Pancreas (tissue), 10 donors: ENCODE results near the gene TNFRSF14. TPM values are rescaled to one million over a fixed set of nuclear protein-coding genes. Genes with fewer than 3 reads are reported as not detected.

Experiments
- ATAC-seq, 4 donors: fragments of 200-7000 bp; cut with Tn5 transposase; one replicate each; pipeline versions ENCODE4 v1.8.0 to v1.9.1; 2020; ENCODE audit warnings: mild to moderate bottlenecking in 4 of 4, moderate library complexity in 4 of 4
- DNase-seq, 6 donors: peaks; one replicate each; pipeline ENCODE4 v3.0.0-alpha.2; 2020
- FAIRE-seq: peaks from 2 replicates; lab custom pipeline; 2012; peaks lifted over from hg19 to GRCh38; lab: Jason Lieb, UNC
- H3K27ac ChIP-seq, 4 donors: fragments of 200-600 bp; sonication (generic); 1 replicate in 3 of 4; 2 replicates in 1 of 4; pipeline versions ENCODE4 v1.5.0 to v1.8.0; 2020
- H3K27me3 ChIP-seq, 4 donors: fragments of 200-600 bp; one replicate each; pipeline ENCODE4 v1.8.0; 2021
- H3K36me3 ChIP-seq, 3 donors: fragments of 200-600 bp; sonication (generic) in 1 of 3; one replicate each; pipeline versions ENCODE4 v1.5.0 to v1.8.0; 2020 to 2021
- H3K4me1 ChIP-seq, 3 donors: fragments of 200-600 bp; one replicate each; pipeline ENCODE4 v1.8.0; 2021
- H3K4me3 ChIP-seq, 4 donors: fragments of 200-600 bp; sonication (generic) in 2 of 4; one replicate each; pipeline versions ENCODE4 v1.5.0 to v1.8.0; 2020 to 2021
- H3K9me3 ChIP-seq, 4 donors: fragments of 200-600 bp; one replicate each; pipeline ENCODE4 v1.8.0; 2021
- WGBS, 2 donors: extraction: QIAGEN DNeasy Blood & Tissue Kit; methylation state at CpG; one replicate each; pipeline ENCODE4 v1.1.7; 2013; 5-methylcytosine and 5-hydroxymethylcytosine counted together
- intact Hi-C, 3 donors: fragments of 100-400 bp; cut with DNase I; formaldehyde crosslinking; loops; one replicate each; pipeline versions ENCODE4 v1.11.1 to v1.14.2; 2022
- polyA plus RNA-seq, 2 donors: library from polyadenylated mRNA; stranded (reverse); fragments of 200-250 nt; gene quantifications; one replicate each; pipeline ENCODE4 v1.2.3, GENCODE V29; 2013
- total RNA-seq, 6 donors: library from RNA; stranded (reverse); fragmentation: NEBNext Ultra II Directional in 4 of 6; extraction: Animal tissue kit (Norgen Biotek cat#: 25700) in 4 of 6; gene quantifications; one replicate each; pipeline versions ENCODE4 v1.2.1 to v1.2.4, GENCODE V29; 2021 to 2023
- TF ChIP-seq, protein P1 (sequence below), 4 donors: fragments of 200-600 bp; sonication (generic) in 3 of 4; IDR thresholded peaks; one replicate each; pipeline versions ENCODE4 v1.5.0 to v1.8.0; 2021; ENCODE audit warnings: antibody characterized with exemption in 4 of 4
- donor health status: healthy with polysubstance abuse.
- donor health status: DM: no; HTN: no; CAD: no; lungs with moderate emphysema.
- donor health status: DM: no; HTN: no; CAD: no.
- donor health status: control.
- donor health status: control.
- donor health status: Bipolar disorder and iron deficiency.
- donor health status: DM: yes; HTN: yes; CAD: no.
- donor health status: DM: no; HTN: no; CAD: no.
- donor health status: DM: no; HTN: no; CAD: no.
- donor health status: DM: yes; HTN: yes; CAD: no.

TNFRSF14 gene
- total and polyA plus RNA-seq, 8 donors: 10.3 to 124 (median 24.9) TPM

DNA sequence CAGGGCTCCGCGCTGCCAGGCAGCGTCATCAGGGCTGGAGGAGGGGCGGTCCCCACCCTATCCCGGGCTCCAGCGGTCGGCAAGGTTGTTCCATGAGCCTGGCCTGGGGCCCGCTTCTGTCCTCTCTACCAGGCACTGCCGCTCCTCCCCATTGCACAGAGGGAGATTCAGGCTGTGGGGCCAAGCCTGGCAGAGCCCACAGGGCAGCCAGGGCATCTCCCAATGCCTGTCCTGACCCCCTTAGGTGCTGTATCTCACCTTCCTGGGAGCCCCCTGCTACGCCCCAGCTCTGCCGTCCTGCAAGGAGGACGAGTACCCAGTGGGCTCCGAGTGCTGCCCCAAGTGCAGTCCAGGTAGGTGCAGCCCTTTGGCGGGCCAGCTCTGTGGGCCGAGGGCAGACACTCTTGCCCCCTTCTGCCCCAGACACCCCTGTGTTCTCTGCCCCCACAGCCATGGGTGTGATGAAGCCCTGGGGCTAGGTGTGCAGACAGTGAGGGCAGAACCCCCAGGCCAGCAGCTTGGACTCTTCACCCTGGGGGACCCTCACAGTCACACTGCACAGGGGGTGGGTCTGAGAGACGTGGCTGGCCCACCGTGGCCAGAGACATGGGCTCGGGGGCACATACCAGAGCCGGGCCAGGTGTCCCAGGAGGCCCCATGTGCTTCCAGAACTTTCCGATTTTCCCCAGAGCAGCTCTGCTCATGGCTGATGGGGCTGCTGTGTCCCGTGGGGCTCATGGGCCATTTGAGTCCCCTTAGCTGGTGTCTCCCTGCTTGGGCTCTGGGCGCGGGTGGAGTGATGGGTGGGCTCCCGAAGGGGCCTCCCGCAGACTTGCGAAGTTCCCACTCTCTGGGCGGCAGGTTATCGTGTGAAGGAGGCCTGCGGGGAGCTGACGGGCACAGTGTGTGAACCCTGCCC is 1.6 kb downstream of the TNFRSF14 start:
- DNase-seq (peak in 2 of 6 donors; percentile 61 to 72), ATAC-seq (peak in 3 of 4 donors; percentile 3 to 21 (median 8)), FAIRE-seq (no peak)
- no peaks in the 10 kb centered on the region for H3K36me3 ChIP-seq
- peaks cover 0 to 4% (median 0%) of the 10 kb centered on the region in 3 donors for H3K4me1 ChIP-seq
- H3K4me3 ChIP-seq: peak overlapping the region in 3 of 4 donors; percentile 47 to 70 (median 60)
- TF ChIP-seq, protein P1, sequence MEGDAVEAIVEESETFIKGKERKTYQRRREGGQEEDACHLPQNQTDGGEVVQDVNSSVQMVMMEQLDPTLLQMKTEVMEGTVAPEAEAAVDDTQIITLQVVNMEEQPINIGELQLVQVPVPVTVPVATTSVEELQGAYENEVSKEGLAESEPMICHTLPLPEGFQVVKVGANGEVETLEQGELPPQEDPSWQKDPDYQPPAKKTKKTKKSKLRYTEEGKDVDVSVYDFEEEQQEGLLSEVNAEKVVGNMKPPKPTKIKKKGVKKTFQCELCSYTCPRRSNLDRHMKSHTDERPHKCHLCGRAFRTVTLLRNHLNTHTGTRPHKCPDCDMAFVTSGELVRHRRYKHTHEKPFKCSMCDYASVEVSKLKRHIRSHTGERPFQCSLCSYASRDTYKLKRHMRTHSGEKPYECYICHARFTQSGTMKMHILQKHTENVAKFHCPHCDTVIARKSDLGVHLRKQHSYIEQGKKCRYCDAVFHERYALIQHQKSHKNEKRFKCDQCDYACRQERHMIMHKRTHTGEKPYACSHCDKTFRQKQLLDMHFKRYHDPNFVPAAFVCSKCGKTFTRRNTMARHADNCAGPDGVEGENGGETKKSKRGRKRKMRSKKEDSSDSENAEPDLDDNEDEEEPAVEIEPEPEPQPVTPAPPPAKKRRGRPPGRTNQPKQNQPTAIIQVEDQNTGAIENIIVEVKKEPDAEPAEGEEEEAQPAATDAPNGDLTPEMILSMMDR (IDR thresholded peaks at IDR 0.05): no peak
- H3K9me3 ChIP-seq: no peaks in the 10 kb centered on the region
- intact Hi-C loops: no loop called here
- 77 to 82% methylated on average over 29 to 30 of the region's 30 CpGs for WGBS, 2 donors
- H3K27ac ChIP-seq: peak overlapping the region; percentile 37 to 85 (median 82)
- H3K27me3 ChIP-seq: no peaks in the 10 kb centered on the region

DNA sequence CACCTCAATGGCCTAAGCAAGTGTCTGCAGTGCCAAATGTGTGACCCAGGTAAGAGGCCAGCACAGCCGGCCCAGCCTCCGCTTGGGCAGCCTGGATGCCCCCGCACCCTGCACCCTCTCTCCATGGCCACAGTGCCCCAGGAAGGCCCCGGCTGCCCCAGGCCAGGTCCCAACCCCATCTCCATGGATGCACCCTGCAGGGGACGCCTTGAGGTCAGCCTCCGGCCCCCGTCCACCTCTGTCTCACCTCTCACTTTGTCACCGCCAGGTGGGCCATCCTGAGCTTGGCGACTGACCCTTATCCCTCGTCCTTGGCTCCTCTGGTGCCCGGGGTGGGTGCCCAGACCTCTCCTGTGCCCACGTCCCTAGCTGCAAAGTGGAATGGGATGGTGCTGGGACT is 2.2 kb downstream of the TNFRSF14 start:
- no peak overlapping the region for H3K4me3 ChIP-seq
- no peak overlapping the region for H3K27ac ChIP-seq
- H3K27me3 ChIP-seq: no peaks in the 10 kb centered on the region
- TF ChIP-seq, protein P1 (IDR thresholded peaks at IDR 0.05): no peak
- peaks cover 0 to 4% (median 0%) of the 10 kb centered on the region in 3 donors for H3K4me1 ChIP-seq
- no peaks in the 10 kb centered on the region for H3K9me3 ChIP-seq
- no peak for FAIRE-seq
- peak in 1 of 6 donors; percentile 66 for DNase-seq
- H3K36me3 ChIP-seq: no peaks in the 10 kb centered on the region
- intact Hi-C loops: no loop called here
- WGBS, 2 donors: 89% methylated on average over 12 of the region's 12 CpGs
- no peak for ATAC-seq

DNA sequence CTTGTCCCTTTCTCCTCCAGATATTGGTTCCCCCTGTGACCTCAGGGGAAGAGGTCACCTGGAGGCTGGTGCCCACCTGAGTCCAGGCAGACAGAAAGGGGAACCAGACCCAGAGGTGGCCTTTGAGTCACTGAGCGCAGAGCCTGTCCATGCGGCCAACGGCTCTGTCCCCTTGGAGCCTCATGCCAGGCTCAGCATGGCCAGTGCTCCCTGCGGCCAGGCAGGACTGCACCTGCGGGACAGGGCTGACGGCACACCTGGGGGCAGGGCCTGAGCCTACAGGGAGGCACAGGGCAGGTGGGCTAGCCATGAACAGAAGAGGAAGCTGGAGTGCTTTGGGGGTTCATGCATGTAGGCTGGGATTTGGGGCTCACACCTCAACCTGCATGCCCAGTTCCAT is 2.7 kb downstream of the TNFRSF14 start:
- no peaks in the 10 kb centered on the region for H3K27me3 ChIP-seq
- H3K9me3 ChIP-seq: no peaks in the 10 kb centered on the region
- no peak overlapping the region for H3K4me3 ChIP-seq
- WGBS, 2 donors: 89 to 91% methylated on average over 6 of the region's 6 CpGs
- intact Hi-C loops: no loop called here
- TF ChIP-seq, protein P1 (IDR thresholded peaks at IDR 0.05): no peak
- no peak for FAIRE-seq
- peak in 1 of 6 donors; percentile 66 for DNase-seq
- ATAC-seq: no peak
- H3K4me1 ChIP-seq: peaks cover 0 to 4% (median 0%) of the 10 kb centered on the region in 3 donors
- H3K27ac ChIP-seq: no peak overlapping the region
- H3K36me3 ChIP-seq: no peaks in the 10 kb centered on the region

DNA sequence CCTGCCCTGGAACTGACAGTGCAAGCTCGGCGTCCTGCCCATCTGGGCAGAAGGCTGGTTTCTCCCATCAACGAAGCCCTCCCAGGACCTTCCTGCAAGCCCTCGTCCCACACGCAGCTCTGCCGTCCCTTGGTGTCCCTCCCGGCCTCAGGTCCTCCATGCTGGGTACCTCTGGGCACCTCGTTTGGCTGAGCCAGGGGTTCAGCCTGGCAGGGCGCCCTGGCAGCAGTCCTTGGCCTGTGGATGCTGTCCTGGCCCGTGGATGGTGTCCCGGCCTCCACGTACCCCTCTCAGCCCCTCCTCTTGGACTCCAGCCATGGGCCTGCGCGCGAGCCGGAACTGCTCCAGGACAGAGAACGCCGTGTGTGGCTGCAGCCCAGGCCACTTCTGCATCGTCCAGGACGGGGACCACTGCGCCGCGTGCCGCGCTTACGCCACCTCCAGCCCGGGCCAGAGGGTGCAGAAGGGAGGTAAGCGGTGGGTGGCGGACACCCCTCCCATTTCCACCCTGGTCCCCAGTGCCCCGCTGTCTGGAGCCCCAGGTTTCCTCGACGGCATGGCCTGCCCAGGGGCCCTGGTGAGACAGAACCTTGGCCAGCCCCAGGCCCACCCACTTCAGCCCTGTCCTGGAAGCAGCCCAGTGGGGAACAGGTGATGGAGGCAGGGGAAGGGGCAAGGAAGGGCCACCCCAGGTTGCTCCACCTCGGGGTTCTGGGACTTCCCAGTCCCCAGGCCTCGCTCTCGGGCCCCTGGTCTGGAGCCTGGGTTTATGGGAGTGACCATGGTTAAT is 3.5 kb downstream of the TNFRSF14 start:
- H3K4me1 ChIP-seq: peaks cover 0 to 4% (median 0%) of the 10 kb centered on the region in 3 donors
- TF ChIP-seq, protein P1 (IDR thresholded peaks at IDR 0.05): no peak
- FAIRE-seq: no peak
- no peak overlapping the region for H3K4me3 ChIP-seq
- DNase-seq: peak in 3 of 6 donors; percentile 41 to 79 (median 56)
- no peaks in the 10 kb centered on the region for H3K36me3 ChIP-seq
- 84 to 89% methylated on average over 33 to 35 of the region's 35 CpGs for WGBS, 2 donors
- H3K9me3 ChIP-seq: no peaks in the 10 kb centered on the region
- no peaks in the 10 kb centered on the region for H3K27me3 ChIP-seq
- H3K27ac ChIP-seq: no peak overlapping the region
- ATAC-seq: no peak
- intact Hi-C loops: no loop called here
